Fibroblast of skin of abdomen (primary cell): ENCODE measurements around the gene FTO.
A peak's percentile ranks its signal among the peaks of the same experiment; 100 is the strongest.

Experiments used
- DNase-seq: peaks from one replicate; pipeline ENCODE4 v3.0.0-alpha.2; 2013

The FTO gene

DNA sequence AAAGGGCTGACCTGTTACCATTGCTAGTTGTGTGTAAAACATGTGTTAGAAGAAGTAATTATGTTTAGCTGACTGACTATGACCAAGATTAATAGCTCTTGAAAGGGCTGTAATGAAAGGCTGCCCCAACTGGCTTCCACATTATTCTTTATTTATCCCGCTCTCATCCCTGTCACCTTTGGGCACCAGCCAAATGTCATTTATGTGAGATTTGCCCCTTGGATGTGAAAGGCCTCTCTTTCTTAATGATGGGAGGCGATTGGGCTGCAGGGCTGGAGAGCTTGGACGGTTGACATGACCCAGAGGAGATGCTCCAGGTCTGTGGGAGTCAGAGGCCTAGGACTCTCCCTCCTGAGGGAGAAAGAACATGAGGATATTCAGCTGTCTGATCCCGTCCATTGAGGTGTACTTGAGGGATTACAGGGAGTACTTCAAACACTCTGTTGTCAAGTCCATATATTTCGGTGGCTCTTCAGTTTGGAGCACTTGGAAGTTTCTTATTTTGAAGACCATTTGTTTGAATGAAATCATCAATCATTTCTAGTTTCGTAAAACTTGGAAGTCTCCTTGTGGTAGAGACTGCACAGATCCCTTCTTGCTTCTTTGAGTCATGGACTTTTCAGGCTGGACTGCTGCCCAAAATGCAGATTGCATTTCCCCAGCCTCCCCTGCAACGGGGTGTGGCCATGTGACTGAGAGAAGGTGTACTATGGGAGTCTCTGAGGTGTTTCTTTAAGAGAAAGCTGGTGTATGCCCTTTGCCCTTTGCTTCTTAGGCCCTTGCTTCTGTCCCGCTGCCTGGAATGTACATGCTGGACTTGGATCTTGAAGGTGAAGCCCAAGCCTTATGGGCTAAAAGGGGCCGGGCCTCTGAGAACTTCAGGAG is 51.3 kb downstream of the FTO start:
- peak; percentile 63 for DNase-seq

DNA sequence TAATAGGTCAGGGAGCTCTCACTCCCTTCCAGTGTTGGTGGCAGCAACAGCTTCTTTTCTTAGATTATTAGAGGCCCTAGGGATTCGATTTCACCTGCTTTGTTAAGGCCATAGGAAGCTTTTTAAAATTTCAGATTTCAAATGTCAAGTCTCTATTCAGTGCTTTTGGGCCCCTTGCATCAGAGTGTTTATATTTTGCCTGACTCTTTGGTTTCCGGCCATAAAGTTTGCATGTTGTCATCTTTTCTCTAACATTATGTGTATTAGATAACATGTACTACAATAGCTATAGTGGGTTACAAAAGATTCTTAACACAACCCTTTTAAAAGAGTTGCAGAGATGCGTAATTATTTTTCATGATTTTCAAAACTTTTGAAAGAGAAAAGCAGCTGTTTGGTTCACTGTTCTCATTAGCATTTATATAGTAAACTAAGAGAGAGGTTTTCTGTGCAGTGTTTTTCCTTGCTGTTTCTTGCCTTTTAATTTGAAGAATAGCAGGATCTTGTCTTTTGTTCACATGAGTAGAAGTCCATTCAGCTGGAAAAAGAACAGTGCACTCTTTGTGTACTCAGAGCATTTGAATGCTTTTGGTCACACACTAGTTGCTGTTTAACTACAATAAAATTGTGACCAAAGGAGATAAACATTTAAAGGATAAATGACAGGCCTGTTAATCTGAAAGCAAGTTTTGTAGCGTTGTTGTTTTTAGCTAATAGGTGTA is 52.5 kb downstream of the FTO start:
- no peak for DNase-seq

DNA sequence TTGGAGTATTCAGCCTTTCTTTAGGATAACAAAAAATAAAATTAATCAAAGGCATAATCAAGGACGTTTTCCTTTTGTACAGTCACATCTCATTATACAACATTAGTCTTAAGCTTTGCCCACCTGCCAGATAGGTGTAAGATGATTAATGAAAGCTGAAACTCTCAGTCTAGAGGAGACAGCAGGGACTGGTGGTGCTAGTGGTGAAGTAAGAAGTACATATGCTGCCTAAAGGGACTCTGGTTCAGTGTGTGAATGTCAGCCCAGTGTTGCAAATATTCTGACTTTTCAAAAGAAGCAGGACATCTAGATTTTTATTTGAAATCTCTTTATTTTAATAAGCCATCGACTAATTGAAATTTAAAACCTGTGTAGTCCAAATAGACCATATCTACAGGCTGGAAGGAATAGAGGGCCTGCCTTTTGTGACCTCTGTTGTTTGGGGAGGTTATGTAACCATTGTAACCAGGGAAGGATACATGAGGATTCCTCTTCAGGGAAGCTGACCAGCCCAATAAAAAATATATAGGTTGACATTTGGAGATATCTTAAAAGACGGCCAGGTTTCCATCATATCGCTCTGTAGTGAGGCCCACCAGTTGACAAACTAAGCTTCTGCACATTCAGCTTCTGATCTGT is 54.1 kb downstream of the FTO start:
- no peak for DNase-seq

DNA sequence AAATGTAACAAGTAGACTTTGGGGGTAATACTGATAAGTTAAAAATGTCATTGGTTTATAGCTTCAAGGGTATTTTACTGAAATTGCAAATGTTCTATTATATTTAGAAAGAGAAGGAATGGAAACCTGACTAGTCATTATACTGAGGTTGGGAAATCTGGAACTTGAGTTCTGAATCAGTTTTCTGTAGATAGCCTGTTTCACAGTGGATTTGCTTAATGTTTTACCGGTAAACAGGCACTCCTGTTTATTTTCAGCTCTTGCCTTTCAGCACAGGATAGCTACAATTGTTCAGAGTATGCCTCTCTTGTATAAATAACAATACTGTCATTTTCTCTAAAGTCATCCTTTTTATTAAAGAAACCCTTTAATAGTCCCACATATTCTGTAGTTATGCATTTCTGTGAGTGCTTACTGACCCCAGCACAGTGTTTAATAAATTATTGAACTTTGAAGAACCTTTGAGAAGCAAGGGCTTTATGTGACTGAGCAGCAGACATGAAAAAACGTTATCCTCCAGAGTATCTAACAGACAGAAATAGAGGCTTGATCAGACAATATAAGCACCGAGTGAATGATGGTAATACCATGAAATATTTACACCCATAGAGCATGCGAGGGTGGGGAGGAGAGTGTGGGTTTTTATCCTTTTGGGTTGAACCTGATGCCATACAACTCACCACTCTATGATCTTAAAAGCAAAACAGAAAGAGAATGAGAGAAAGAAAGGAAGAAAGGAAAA is 58.2 kb downstream of the FTO start:
- DNase-seq: no peak

DNA sequence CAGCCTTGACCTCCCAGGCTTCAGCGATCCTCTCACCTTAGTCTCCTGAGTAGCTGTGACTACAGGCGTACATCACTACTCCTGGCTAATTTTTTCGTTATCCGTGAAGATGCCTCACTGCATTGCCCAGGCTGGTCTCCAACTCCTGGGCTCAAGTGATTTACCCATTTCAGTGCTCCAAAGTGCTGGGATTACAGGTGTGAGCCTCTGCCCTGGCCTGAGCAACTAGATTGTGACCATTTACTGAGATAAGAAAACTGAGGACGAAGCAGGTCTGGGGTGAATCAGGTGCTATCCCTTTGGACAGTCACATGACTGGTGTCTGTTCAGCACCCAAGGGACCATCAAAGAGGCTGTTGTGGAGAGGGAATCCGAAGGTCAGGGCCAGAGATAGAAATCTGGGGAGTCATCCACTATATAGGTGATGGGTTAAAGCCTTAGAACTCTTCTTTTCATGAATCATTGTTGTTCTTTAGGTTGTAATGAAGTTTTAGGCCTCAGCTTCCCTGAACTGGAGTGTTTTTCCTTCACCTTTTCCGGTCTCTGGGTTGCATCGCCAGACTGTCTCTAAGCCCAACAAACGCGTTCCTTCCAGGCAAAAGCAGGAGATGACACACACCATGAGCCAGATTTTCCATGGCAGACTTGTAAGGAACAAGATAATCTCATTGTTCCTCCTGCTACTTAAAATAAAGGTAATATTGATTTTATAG is 62.5 kb downstream of the FTO start:
- no peak for DNase-seq

DNA sequence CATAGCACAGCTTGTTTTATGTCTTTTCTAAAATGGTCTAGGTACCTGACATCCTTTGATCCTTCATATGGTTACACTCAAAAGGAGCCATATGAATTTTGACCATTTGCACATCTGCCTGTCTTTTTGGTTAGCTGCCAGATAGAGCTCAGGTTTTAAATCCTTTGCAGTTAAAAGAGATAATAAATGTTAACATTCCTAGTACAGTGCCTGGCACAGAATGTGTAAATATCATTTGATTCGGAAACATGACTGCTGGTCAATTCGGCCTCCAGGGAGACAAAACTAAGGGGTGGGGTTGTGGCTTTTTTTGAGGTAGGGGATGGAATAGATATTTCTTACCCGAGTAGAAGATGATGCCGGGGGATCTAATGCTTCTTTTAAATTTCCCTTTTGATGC is 64.2 kb downstream of the FTO start:
- no peak for DNase-seq

DNA sequence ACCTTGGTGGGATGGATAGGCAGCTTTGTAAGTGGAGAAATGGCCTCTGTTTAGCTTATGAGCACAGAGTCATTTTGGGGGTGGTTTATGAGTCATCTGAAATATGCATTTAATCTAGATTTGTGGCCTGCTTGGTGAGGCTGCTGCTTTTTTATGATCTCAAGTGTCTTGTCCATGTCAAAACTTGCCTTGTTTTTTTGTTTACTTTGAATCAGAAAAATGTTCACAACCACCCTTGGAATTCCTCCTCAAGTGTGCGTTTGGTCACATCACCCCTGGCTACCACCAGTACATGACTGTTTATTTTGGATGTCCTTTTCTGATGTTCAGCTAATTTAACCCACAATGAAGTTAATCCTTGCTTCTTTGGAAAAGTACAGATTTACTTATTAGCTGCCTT is 64.6 kb downstream of the FTO start:
- DNase-seq: peak; percentile 90

DNA sequence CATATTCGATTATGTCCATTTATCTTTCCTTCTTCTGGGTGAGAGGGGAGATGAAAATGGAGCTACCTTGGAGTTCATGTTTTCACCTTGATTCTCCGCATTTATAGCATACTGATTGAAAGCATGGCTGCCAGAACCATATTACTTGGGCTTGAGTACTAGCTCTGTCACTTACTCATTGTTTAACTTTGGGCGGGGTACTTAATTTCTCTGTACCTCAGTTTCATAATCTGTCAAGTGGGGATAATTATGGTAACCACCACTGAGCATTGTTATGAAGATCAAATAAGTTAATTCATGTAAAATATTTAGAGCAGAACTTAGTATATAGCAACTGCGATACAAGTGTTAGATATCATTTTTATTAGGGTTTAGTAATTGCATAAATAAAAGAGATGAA is 65.2 kb downstream of the FTO start:
- DNase-seq: no peak

DNA sequence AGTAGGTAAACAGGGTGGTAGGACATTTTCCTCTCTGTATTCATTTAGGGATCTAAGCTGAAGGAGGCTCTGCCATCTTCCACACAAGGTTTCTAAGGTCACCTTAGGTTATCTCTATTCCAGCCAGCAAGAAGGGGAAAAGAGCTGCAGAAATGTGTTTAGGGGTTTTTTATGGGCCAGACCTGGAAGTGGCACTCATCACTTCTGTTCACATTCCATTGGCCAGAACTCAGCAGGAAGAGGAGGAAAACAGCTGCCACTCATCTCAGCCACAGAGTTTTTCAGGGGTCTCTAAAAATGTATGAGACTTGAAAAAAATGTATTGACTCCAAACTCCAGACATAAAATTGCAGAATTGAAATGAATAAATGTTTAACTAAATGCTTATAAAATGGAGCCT is 65.8 kb downstream of the FTO start:
- no peak for DNase-seq

DNA sequence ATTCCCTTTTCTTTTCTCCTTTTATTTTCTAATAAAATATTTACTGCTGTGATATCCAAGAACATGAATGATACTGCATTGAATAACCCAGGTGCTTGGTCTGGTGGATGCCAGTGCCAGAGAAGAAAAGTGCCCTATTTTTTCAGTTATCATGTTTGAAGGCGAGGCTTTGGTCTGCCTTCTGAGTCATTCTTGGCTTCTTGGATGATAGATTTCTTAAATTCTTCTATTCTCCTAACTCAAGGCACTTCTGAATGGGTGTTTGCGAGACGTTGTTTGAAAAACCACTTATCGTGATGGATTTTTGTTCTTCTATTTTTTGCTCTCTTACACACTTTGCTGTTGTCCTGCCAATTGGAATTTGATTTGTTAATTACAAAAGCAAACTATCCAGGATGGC is 66.7 kb downstream of the FTO start:
- DNase-seq: no peak

DNA sequence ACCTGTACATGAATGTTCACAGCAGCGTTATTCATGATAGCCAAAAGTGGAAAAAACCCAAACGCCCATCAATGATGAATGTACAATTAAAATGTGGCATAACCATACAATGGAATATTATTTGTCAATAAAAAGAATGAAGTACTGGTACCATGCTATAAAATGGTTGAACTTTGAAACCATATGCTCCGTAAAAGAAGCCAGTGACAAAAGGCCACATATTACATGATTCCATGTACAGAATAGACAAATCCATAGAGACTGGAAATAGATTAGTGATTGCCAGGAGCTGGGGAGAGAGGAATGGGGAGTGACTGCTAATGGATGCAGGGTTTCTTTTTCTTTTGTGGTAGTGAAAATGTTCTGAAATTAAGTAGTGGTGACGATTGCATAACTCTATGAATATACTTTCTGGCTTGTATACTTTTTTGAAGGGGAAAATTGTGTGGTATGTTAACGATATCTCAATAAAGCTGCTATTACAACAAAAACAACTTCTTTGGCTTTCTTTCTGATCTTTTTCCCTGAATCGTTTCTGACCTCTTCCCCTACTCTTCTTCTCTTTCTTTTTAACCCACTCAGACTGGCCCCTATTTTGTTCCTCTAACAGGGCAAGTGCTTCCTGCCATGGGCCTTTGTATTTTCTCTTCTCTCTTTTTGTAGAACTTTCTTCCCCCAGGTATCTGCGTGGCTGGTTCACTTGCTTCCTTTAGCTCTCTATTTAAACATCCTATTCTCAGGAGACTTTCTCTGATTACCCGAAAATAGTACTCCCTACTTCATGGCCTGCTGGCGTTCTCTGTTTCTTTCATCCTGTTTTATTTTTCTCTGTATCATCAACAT is 67.9 kb downstream of the FTO start:
- DNase-seq: no peak

DNA sequence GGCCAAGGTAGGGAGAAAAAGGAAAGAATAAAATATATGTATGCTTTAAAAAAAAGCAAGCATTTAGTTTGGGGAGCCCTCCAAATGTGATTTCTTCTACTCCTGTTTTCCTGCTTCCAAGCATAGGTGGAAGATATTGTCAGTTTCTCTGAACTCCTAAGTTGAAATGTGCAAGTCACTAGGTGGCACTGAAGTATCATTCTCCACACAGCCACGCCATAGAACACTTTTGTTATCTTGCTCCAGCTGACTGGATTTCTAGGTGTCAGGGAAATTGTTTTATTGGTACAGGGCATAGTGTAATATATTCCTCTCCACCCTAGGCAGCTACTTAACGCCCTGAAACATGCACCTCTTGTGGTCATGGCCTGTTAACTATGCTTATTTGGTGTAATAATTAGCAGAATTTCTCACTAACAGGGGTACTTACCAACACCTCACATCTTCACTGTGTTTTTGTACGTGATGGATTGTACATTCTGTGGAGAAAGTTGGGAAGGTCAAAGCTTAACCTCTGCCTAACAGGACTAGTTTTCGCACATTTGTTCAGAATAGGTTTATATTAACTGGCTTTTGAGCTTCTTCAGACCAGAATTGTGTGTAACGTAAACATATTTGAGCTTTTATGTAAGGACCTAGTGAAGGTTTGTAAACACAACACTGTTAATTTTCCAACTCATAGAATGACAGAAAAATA is 69.3 kb downstream of the FTO start:
- DNase-seq: peak; percentile 81

DNA sequence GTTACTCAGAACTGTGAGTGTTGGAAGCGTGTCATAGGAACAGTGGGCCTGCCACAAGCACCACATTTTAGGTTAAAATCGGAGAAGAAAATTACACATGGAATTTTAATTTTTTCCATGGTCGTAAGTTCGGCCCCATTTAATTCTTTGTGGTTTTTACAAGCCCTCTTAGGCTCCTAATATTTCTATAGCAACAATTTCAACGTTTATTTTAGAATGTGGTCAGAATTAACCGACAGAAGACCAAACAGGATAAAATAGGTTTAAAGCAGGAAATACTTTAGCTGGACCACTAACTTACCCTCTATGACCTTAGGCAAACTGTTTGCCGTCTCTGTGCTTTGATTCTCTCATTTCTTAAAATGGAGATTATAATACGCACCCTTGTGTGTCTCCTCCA is 69.9 kb downstream of the FTO start:
- DNase-seq: no peak

DNA sequence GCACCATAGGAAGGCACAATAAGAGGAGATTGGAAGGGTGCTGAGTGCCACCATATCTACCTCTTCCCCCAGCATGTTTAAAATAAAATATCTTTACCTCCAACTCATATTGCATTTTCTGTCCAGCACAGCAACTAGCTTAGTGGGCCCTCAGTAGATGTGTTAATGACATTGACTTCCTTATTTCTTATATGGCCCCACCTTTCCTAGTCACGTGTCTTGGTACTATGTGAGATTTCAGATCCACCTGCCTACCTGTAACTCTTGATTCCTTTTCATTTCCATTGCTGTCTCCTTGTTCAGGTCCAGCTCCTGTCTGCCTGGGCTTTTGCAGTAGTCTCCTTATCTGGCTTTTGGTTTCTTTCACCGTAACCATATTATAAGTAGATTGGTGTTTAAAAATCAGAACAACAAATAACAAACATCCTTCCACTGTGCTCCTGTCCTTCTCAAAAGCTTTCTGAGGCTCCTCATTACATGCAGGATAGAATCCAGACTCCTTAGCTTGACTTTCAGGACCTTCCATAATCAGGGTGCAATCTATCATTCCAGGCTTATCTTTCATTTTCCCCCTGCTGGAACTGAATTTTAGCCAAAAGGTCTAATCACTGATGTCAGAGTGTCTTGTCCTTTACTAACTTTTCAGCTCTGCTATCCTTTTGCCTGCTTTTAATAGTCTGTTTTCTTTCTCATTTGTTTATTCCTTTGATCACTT is 71.3 kb downstream of the FTO start:
- DNase-seq: no peak

DNA sequence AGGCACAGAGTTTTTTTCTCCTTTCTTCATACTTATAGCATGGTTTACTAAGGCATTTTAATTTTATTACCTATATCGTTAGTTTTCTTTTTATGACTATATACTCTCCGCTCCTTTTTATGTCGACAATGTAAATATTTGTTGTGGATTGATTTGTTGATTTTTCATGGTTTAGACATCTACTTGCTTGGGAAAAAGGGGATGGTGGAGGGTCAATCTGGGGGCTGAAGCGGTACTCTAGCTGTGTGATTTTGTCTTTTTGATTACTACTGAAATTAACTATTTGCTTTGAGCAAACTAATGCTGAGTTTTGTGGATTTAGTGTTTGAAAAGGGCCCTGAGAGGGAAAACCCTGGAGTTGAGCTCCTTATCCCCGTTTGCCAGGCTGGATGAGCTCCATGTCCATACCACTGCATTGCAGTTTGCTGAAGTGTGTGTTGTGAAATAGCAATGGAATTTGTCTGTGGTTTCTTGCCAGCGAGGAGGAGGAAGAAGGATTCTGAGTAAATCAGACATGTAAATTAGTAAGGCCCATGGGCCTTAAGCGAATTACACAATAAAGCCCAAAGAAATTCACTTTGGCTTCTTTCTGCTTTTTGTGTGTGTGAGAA is 72.0 kb downstream of the FTO start:
- DNase-seq: peak; percentile 98

DNA sequence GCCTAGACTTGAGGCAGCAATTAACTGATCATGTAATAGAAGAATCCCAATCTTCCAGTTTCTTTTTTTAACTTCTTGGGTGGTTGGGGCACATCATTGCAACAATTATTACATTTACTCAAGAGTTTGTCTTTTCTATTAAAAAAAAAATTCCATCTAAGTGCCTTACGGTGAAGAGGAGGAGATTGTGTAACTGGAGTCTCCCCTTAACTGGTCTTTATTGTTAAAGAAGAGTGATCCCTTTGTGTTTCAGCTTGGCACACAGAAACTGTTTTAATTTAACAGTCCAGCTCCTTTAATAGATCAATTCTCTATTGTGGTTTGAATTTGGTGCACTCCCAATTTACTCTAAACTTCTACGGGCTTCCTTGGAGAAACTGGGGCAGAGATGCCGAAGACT is 75.2 kb downstream of the FTO start:
- DNase-seq: no peak

DNA sequence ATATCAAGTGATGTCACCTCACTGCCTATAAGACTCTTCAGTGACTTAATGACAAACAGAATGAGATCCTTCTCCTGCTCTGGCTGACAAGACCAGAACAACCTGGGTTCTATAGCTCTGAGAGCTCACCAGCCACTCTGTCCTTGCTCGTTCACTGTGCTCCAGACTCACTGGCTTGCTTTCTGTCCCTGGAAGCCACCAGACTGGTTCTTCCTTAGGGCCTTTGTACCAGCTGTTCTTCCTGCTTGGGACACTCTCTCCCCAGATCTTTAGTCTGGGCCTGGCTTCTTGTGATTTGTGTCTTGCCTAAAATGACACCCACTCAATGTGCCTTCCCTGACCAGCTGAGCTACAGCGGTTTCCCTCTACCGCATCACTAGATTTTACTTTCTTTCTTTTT is 76.1 kb downstream of the FTO start:
- no peak for DNase-seq

DNA sequence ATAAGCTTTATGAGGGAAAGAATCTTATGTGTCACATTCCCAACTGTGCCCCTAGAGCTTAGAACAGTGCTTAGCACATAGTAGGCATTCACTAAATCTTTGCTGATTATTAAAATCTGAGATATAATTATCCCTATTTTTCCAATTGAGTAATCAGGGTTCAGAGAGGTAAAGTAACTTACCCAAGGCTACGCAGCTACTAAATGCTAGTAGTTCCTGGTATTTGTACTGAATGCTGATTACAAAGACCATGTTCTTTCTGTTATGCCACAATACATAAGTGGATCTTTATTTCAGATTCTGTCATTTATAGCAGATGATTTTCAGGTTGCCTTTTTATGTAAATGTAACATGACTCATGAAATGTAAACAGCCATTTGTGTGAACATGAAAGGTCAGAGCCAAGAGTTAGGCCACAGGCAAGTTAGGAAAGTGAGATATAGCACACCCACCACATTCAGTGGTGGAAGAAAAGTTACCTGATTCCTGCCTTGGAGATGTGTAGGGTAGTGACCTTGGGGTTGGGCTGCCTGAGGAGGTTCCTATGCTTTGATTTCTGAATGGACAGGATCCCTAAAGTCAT is 77.2 kb downstream of the FTO start:
- DNase-seq: no peak

DNA sequence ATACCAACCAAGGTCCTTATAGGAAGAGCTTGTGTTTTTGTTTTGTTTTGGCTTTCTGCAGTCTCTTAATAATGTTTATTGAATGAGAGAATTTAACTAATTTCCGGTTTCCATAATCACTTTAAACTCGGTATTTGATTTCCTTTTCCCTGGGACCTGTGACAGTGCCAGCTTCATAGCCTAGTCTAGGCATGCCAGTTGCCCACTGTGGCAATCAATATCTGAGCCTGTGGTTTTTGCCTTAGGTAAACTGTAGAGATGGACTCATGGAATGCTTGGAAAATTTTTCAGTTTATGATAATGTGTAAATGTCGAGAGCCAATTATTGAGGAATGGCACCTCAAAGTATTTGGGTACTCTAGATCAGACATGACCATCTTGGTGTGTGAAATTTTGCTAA is 78.2 kb downstream of the FTO start:
- no peak for DNase-seq
